A673 (cell line): Measurements from ENCODE around the gene POTEJ.
"Not testable (repeated sequence)": the region's sequence is repeated elsewhere in the genome, so short reads cannot be mapped to it uniquely, and the experiment has no call there.

Experiments
- EZH2 ChIP-seq: fragments of 200-600 bp; sonication (generic); IDR thresholded peaks from 2 replicates; pipeline ENCODE4 v1.6.1; 2017; ENCODE audit warnings: borderline replicate concordance, low read depth, mild to moderate bottlenecking, mixed read lengths, antibody characterized with exemption, low read length; ENCODE audit not compliant: poor library complexity, severe bottlenecking
- TF ChIP-seq, protein P1 (sequence below): fragments of 300-800, 200-600 bp; sonication (generic); conservative IDR thresholded peaks from 2 replicates; pipeline ENCODE4 v1.5.1; 2017; ENCODE audit warnings: low read depth, mild to moderate bottlenecking, antibody characterized with exemption, low read length, moderate library complexity, mixed read lengths

DNA sequence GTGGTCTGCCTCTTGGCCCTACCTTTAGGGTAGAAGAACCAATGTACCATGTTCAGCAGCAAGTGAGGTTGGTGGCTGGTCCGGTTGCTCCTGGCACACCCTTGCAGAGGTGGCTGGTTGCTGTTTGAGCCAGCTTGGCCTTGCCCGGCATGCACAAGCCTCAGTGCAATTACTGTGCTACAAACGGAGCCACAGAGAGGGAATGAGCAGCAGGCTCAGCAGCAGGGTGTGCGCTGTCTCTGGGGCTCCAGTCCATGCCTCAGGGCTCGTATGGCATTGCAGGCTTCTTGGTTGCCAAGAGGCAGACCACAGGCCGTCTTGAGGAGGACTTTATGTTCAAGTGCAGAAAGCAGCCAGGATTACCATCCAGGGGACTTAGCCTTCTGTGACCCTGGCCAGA, 53.3 kb downstream of the POTEJ start:
- TF ChIP-seq, protein P1, sequence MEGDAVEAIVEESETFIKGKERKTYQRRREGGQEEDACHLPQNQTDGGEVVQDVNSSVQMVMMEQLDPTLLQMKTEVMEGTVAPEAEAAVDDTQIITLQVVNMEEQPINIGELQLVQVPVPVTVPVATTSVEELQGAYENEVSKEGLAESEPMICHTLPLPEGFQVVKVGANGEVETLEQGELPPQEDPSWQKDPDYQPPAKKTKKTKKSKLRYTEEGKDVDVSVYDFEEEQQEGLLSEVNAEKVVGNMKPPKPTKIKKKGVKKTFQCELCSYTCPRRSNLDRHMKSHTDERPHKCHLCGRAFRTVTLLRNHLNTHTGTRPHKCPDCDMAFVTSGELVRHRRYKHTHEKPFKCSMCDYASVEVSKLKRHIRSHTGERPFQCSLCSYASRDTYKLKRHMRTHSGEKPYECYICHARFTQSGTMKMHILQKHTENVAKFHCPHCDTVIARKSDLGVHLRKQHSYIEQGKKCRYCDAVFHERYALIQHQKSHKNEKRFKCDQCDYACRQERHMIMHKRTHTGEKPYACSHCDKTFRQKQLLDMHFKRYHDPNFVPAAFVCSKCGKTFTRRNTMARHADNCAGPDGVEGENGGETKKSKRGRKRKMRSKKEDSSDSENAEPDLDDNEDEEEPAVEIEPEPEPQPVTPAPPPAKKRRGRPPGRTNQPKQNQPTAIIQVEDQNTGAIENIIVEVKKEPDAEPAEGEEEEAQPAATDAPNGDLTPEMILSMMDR: not testable (repeated sequence)
- not testable (repeated sequence) for TF ChIP-seq EZH2
